GM19397 (cell line): ENCODE measurements around the gene SH3BP4.

Source experiments
- ATAC-seq: cut with Tn5 transposase; IDR thresholded peaks from one replicate; pipeline ENCODE4 v1.9.1; 2021; ENCODE audit warnings: mild to moderate bottlenecking, moderate library complexity; ENCODE audit not compliant: unreplicated experiment

SH3BP4 gene

DNA sequence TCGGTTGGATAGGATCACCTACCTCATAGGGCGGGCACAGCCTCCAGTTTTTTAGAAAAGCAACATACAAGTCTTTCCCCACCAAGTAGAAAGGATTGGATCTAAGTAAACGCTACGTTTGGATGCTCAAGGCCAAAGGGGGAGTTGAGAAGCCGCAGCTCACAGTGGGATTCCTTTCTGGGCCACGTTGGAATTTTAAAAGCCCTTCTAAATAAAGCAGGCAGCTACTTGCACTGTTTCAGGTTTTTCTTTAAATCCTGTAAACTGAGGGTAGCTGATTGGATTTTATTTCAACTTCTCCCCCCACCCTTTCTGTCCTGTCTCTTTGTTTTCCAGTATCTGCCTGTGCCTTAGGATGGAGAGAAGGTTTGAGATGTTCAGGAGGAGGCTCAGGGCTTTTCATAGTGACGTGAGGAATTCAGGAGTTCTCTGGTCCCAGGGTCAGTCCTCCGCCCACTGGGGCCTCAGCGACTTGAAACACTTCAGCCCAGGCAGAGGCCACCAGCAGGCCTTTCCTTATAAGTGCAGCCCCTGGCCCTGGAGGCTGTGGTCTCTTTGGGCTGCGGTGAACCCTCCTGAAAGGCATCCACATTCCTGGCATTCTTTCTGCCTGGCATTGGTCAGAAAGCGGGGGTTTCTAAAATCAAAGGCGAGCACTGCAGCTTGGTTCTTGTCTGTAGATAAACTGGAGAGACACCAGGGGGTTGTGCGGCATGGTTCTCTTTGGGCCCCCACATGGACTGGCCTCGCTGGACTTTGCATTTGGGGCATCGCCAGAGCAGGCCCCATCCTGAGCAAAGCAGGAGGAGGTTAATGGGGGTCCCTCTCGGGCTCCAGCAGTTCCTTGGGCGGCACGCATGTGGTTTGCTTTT lies 44.5 kb downstream of the SH3BP4 start:
- no peak for ATAC-seq

DNA sequence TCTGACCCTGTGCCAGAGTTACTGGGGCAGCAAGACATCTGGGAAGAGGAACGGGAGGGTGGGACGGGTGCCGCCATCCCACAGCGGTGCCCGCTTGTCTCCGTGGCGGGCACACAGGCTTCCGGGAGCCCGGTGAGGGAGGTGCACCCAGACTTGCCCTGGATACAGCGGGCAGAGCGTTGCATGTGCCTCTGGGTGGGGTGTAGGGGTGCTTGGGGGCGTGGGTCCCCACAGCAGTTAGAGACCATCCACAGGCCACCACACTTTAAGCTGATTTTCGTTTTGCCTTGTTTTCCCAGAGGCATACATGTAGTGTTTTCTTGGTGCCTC lies 45.1 kb downstream of the SH3BP4 start:
- ATAC-seq, result no peak

- ATAC-seq, result no peak
These were observed 45.6 kb downstream of the SH3BP4 start for GRCh38 chr2:234997389-234997788.

GRCh38 chr2:234998404-234999211 lies 46.8 kb downstream of the SH3BP4 start:
- ATAC-seq, result no peak

GRCh38 chr2:234999740-235000425 lies 48.1 kb downstream of the SH3BP4 start:
- ATAC-seq, result no peak

- ATAC-seq, result no peak
These were observed 48.8 kb downstream of the SH3BP4 start for GRCh38 chr2:235000426-235001236.

DNA sequence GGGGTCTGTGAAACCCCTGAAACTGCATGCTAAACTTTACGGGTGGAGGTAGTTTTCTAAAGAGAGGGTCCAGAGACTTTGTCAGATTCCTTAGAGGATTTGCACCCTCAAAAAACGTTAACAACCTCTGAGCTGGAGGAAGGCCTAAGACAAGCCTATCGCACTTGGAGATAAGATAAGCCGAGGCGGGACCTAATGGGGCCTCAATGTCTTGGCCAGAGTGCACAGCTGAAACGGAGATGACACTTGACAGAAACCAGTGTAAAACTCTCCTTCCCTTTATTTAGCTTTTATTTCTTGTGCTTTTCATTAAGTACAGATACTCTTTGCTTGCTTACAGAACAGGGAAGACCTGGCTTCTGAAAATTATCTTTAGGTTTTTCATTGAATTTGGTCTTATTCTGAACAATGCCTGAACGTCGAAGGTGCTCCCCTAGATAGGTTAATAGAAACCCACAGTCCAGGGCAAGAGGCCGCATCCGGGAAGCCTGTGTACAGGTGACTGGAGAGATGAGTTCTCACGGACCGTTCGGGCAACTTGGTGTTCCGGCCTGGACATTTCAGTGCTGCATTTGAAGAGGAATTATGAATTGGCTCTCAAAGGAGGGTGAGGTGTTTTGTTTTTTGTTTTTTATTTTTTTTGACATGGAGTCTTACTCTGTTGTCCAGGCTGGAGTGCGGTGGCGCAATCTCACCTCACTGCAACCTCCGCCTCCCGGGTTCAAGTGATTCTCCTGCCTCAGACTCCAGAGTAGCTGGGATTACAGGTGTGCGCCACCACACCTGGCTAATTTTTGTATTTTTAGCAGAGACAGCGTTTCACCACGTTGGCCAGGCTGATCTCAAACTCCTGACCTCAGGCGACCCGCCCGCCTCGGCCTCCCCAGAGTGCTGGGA lies 49.7 kb downstream of the SH3BP4 start:
- no peak for ATAC-seq

- no peak for ATAC-seq
These were observed 50.6 kb downstream of the SH3BP4 start for GRCh38 chr2:235002198-235003095.

- no peak for ATAC-seq
These were observed 51.4 kb downstream of the SH3BP4 start for GRCh38 chr2:235003096-235003775.

DNA sequence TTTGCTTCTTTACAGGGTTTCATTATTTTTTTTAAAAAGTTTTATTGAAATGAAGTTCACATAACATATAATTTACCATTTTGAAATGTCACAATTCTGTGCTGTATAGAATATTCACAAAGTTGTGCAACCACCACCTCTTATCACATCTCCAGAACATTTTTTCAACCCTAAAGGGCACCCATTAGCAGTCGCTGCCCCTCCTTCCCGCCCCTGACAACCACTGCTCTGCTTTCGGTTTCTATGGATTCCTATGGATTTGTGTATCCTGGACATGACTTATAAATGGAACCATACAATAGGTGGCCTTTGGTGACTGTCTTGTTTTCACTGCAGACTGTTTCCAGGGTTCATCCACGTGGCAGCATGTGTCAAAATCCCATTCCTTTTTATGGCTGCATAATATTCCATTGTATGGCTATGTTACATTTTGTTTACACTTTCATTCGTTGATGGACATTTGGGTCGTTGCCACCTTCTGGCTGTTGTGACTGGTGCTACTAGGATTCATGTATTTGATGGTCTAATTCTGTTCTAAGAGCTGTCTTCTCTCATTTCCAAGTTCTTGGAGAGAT lies 52.6 kb downstream of the SH3BP4 start:
- ATAC-seq, result no peak

DNA sequence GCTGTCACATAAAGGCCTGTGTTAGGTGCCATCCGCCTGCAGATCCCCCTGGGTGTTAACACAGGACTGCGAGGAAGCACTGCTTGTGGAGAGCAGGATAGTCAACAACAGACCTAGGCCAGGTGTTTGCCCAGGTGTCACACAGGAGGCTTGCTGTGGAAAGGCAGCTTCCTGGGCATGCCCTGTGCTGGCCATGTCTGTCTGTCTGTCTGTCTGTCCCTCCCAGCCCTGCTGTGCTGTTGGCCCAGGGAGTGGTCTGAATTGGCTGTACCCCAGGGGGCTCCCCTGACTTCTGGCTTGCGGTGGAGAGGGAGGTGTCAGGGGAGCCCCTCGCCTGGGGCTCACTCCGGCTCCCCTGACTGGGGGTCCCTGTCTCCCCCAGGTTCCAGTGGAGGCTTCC lies 53.2 kb downstream of the SH3BP4 start:
- ATAC-seq, result no peak

DNA sequence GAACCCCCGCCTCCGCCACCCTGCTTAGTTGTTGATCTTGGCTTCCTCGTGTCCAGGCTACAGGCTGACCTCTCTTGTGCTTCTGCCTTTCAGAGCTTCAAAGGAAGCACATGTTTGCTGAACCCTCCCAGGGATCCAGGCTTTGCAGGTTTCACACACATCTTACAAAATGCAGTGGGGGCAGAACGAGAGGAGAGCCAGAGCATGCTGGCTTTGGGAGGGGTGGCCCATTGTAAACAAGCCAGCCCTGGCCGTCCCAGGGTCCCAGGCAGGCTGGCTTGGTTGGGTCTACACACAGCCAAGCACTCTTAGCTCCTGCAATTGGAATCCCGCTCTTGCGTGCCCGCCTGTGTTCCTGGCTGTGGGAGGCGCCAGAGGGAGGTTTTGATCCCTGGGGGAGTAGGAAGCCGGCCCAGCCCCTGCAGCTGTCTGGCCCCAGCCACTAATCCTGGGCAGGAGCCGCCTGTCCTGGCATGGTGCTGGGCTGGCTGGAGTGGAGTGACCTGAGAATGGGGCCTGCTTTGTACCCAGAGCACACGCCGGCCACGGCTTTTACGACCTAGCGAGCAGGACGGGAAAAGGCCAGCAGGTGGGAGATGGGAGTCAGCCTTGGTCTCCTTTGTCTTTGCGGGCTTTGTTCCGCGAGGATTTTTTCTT lies 53.9 kb downstream of the SH3BP4 start:
- ATAC-seq, result no peak

DNA sequence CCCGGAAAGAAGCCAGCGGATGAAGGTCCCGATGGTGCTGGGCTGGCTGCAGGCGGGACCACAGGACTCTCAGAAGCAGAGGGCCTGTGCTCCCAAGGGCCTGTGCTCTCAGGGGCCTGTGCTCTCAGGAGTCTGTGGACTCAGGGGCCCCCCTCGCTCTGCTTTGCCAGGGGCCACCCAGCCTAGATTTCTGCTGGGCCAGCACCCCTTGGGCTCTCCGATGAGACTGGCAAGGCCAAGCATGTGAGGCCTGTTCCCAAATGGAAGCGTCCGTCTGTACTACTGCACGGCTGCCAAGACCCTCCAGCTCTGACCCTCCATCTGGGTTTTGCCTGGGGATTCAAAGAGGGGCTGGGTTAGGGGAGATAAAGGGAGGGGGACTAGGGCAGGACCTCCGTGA lies 54.6 kb downstream of the SH3BP4 start:
- ATAC-seq, result no peak

DNA sequence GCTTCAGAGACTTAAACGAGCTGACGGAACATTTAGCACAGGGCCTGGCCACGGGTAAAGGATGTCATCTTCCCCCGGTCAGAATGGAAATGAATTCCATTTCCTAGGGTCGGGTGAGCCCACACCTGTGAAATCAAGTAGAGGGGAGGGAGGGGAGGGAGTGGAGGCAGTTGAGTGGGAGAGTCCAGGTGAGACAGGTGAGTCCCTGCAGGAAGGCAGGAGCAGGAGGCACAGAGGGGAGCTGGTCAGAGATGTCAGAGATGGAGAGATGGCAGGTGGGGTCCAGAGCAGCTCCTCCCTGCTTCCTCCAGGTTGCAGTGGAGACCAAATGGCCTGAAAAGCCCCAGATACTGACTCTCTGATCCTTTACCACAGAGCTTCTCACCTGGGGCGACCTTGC lies 55.2 kb downstream of the SH3BP4 start:
- ATAC-seq, result no peak

- no peak for ATAC-seq
These were observed 56.0 kb downstream of the SH3BP4 start for GRCh38 chr2:235007664-235008457.

GRCh38 chr2:235008584-235009044 lies 56.8 kb downstream of the SH3BP4 start:
- ATAC-seq, result no peak
